Parathyroid adenoma (tissue), 2 donors: Measurements from ENCODE around the gene OSGEP.

Source experiments
- H2AFZ ChIP-seq: fragments of 300-600 bp; sonication (generic); one replicate; pipeline ENCODE4 v1.7.0; 2017; ENCODE audit warnings: antibody characterized with exemption, mild to moderate bottlenecking
- H3K27ac ChIP-seq: fragments of 300-600 bp; sonication (generic); one replicate; pipeline ENCODE4 v1.7.0; 2017
- H3K27me3 ChIP-seq: fragments of 300-600 bp; sonication (generic); one replicate; pipeline ENCODE4 v1.7.0; 2017; ENCODE audit warnings: low read length; ENCODE audit not compliant: control insufficient read depth, insufficient read depth
- H3K36me3 ChIP-seq: fragments of 300-600 bp; sonication (generic); one replicate; pipeline ENCODE4 v1.7.0; 2017; ENCODE audit warnings: low read length; ENCODE audit not compliant: control insufficient read depth, insufficient read depth
- H3K4me1 ChIP-seq: fragments of 300-600 bp; sonication (generic); one replicate; pipeline ENCODE4 v1.7.0; 2017; ENCODE audit warnings: control low read depth
- H3K4me2 ChIP-seq: fragments of 300-600 bp; sonication (generic); one replicate; pipeline ENCODE4 v1.7.0; 2017; ENCODE audit warnings: low read length
- H3K4me3 ChIP-seq: fragments of 300-600 bp; sonication (generic); one replicate; pipeline ENCODE4 v1.7.0; 2017; ENCODE audit warnings: low read depth, low read length
- H3K79me2 ChIP-seq: fragments of 300-600 bp; sonication (generic); one replicate; pipeline ENCODE4 v1.7.0; 2017; ENCODE audit warnings: control low read depth
- H3K9ac ChIP-seq: fragments of 300-600 bp; sonication (generic); one replicate; pipeline ENCODE4 v1.7.0; 2017; ENCODE audit warnings: mild to moderate bottlenecking
- H3K9me3 ChIP-seq: fragments of 300-600 bp; sonication (generic); one replicate; pipeline ENCODE4 v1.7.0; 2017; ENCODE audit warnings: low read length; ENCODE audit not compliant: control insufficient read depth
- CTCF ChIP-seq: fragments of 300-600 bp; sonication (generic); IDR thresholded peaks from one replicate; pipeline ENCODE4 v1.7.0; 2017; ENCODE audit warnings: antibody characterized with exemption, mild to moderate bottlenecking
- donor health status: primary hyperparathyroidism.

Gene OSGEP

GRCh38 chr14:20428010-20428365 is 26.6 kb downstream of the OSGEP start:
- TF ChIP-seq CTCF, result no peak
- no peak overlapping the region for H3K27ac ChIP-seq

GRCh38 chr14:20427231-20428009 is 27.2 kb downstream of the OSGEP start:
- Histone ChIP-seq H3K4me3 (no peak overlapping the region), H3K4me2 (no peak overlapping the region), H3K27me3 (no peaks in the 10 kb centered on the region), H3K4me1 (no peaks in the 10 kb centered on the region), H3K9me3 (no peaks in the 10 kb centered on the region), H2AFZ (no peak overlapping the region), H3K9ac (no peak overlapping the region), H3K79me2 (no peaks in the 10 kb centered on the region), H3K27ac (no peak overlapping the region), H3K36me3 (no peaks in the 10 kb centered on the region)
- no peak for TF ChIP-seq CTCF

More at GRCh38 chr14:20428010-20428365, 26.6 kb downstream of the OSGEP start:
- no peaks in the 10 kb centered on the region for H3K4me1 ChIP-seq
- H2AFZ ChIP-seq, result no peak overlapping the region
- no peak overlapping the region for H3K9ac ChIP-seq
- H3K9me3 ChIP-seq, result no peaks in the 10 kb centered on the region
- no peaks in the 10 kb centered on the region for H3K79me2 ChIP-seq
- H3K36me3 ChIP-seq, result no peaks in the 10 kb centered on the region
- H3K27me3 ChIP-seq, result no peaks in the 10 kb centered on the region
- H3K4me2 ChIP-seq, result no peak overlapping the region
- no peak overlapping the region for H3K4me3 ChIP-seq

- no peak overlapping the region for H3K4me2 ChIP-seq
- no peaks in the 10 kb centered on the region for H3K79me2 ChIP-seq
- H3K9me3 ChIP-seq, result no peaks in the 10 kb centered on the region
- no peak overlapping the region for H3K27ac ChIP-seq
- H3K4me1 ChIP-seq, result no peaks in the 10 kb centered on the region
- H3K36me3 ChIP-seq, result no peaks in the 10 kb centered on the region
- H2AFZ ChIP-seq, result no peak overlapping the region
- TF ChIP-seq CTCF, result no peak
- no peak overlapping the region for H3K4me3 ChIP-seq
- H3K27me3 ChIP-seq, result no peaks in the 10 kb centered on the region
- H3K9ac ChIP-seq, result no peak overlapping the region
These were observed 29.8 kb downstream of the OSGEP start for GRCh38 chr14:20424851-20425250.

- H3K27ac ChIP-seq, result no peak overlapping the region
- H3K4me2 ChIP-seq, result no peak overlapping the region
- H3K27me3 ChIP-seq, result no peaks in the 10 kb centered on the region
- H3K9me3 ChIP-seq, result no peaks in the 10 kb centered on the region
- no peak overlapping the region for H2AFZ ChIP-seq
- H3K79me2 ChIP-seq, result no peaks in the 10 kb centered on the region
- H3K4me3 ChIP-seq, result no peak overlapping the region
- H3K9ac ChIP-seq, result no peak overlapping the region
- no peaks in the 10 kb centered on the region for H3K36me3 ChIP-seq
- TF ChIP-seq CTCF, result no peak
- peaks cover 13% of the 10 kb centered on the region for H3K4me1 ChIP-seq
These were observed 31.7 kb downstream of the OSGEP start for GRCh38 chr14:20422886-20423285.

GRCh38 chr14:20421267-20421666 is 33.3 kb downstream of the OSGEP start:
- H3K27ac ChIP-seq, result no peak overlapping the region
- H3K4me2 ChIP-seq, result no peak overlapping the region
- no peak for TF ChIP-seq CTCF
- H3K9me3 ChIP-seq, result no peaks in the 10 kb centered on the region
- no peaks in the 10 kb centered on the region for H3K79me2 ChIP-seq
- H3K36me3 ChIP-seq, result no peaks in the 10 kb centered on the region
- H3K4me1 ChIP-seq, result peaks cover 19% of the 10 kb centered on the region
- H2AFZ ChIP-seq, result no peak overlapping the region
- H3K27me3 ChIP-seq, result no peaks in the 10 kb centered on the region
- no peak overlapping the region for H3K4me3 ChIP-seq
- H3K9ac ChIP-seq, result no peak overlapping the region
